Glutamatergic neuron (in vitro differentiated cells): ENCODE data around the gene UNC13C. TPM values are rescaled to one million over a fixed set of nuclear protein-coding genes. Genes with fewer than 3 reads are reported as not detected.

Experiments used
- DNase-seq: peaks from one replicate; pipeline ENCODE4 v3.0.0; 2022
- H3K27ac Mint-ChIP-seq: one replicate; pipeline ENCODE4 v1.8.0; 2020; ENCODE audit warnings: mild to moderate bottlenecking, mixed read lengths, inconsistent platforms; ENCODE audit not compliant: unreplicated experiment
- H3K27me3 Mint-ChIP-seq: one replicate; pipeline ENCODE4 v1.8.0; 2020; ENCODE audit warnings: mild to moderate bottlenecking, moderate library complexity, mixed read lengths, inconsistent platforms; ENCODE audit not compliant: unreplicated experiment
- H3K36me3 Mint-ChIP-seq: one replicate; pipeline ENCODE4 v1.8.0; 2020; ENCODE audit warnings: mild to moderate bottlenecking, mixed read lengths, inconsistent platforms; ENCODE audit not compliant: unreplicated experiment
- H3K4me1 Mint-ChIP-seq: one replicate; pipeline ENCODE4 v1.8.0; 2020; ENCODE audit warnings: mild to moderate bottlenecking, low read depth, mixed read lengths, inconsistent platforms; ENCODE audit not compliant: unreplicated experiment
- H3K4me3 Mint-ChIP-seq: one replicate; pipeline ENCODE4 v1.8.0; 2020; ENCODE audit warnings: mild to moderate bottlenecking, mixed read lengths, inconsistent platforms; ENCODE audit not compliant: unreplicated experiment
- H3K9me3 Mint-ChIP-seq: one replicate; pipeline ENCODE4 v1.8.0; 2020; ENCODE audit warnings: mild to moderate bottlenecking, moderate library complexity, mixed read lengths, inconsistent platforms; ENCODE audit not compliant: unreplicated experiment
- total RNA-seq: library from RNA; stranded (reverse); fragmentation: NEBNext Ultra II Directional; extraction: Animal tissue kit (Norgen Biotek cat#: 25700); gene quantifications from one replicate; pipeline ENCODE4 v1.2.1, GENCODE V29; 2021; ENCODE audit not compliant: unreplicated experiment
- TF ChIP-seq, protein P1 (sequence below): fragments of 200-600 bp; sonication (generic); IDR thresholded peaks from one replicate; pipeline ENCODE4 v1.5.0; 2021; ENCODE audit not compliant: partially characterized antibody, unreplicated experiment

The UNC13C gene
- total RNA-seq, 1 donor from 2014 or later = 0.49 TPM

DNA sequence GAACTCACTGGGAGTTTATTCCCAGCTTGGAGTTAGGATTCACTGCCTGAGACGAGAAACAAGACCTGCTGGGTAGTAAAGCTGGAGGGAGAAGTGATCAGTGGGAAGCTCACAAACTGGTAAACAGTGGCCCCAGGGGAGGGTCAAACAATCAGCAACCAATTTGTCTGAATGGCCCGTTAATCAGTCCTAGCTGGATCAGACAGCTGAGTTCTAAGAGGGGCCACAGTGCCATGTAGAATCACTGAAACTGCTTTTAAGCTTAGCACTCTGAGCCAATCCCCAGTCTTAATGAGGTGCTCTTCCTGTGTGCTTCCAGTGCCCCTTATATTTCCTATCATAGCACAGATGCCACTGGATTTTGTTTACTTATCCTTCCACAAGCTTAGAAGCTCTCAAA is 626.8 kb downstream of the UNC13C start:
- Mint-ChIP-seq H3K27me3 (no peaks in the 10 kb centered on the region), H3K9me3 (no peaks in the 10 kb centered on the region), H3K36me3 (no peaks in the 10 kb centered on the region), H3K27ac (no peak overlapping the region), H3K4me3 (no peak overlapping the region), H3K4me1 (peaks cover 8% of the 10 kb centered on the region)
- TF ChIP-seq, protein P1, sequence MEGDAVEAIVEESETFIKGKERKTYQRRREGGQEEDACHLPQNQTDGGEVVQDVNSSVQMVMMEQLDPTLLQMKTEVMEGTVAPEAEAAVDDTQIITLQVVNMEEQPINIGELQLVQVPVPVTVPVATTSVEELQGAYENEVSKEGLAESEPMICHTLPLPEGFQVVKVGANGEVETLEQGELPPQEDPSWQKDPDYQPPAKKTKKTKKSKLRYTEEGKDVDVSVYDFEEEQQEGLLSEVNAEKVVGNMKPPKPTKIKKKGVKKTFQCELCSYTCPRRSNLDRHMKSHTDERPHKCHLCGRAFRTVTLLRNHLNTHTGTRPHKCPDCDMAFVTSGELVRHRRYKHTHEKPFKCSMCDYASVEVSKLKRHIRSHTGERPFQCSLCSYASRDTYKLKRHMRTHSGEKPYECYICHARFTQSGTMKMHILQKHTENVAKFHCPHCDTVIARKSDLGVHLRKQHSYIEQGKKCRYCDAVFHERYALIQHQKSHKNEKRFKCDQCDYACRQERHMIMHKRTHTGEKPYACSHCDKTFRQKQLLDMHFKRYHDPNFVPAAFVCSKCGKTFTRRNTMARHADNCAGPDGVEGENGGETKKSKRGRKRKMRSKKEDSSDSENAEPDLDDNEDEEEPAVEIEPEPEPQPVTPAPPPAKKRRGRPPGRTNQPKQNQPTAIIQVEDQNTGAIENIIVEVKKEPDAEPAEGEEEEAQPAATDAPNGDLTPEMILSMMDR = no peak
- no peak for DNase-seq

DNA sequence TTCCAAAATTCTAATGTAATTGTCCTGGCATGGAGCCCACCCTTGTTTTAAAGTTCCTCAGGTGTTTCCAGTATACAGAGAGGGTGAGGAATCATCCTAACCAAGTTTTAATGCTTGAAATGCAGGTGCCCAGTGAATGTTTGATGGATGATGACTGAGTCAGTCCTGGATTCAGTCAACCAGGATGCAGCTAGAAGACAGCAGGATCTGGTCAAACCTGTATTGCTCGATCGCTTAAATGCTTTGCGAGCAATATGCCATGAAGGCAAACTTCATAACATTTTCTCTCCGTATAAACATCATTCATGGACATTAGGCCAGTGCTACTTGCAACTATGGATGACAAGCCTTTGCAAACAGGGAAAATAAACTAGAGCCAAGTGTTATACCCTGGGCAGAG is 627.3 kb downstream of the UNC13C start:
- peaks cover 8% of the 10 kb centered on the region for H3K4me1 Mint-ChIP-seq
- no peaks in the 10 kb centered on the region for H3K27me3 Mint-ChIP-seq
- no peak overlapping the region for H3K4me3 Mint-ChIP-seq
- no peaks in the 10 kb centered on the region for H3K9me3 Mint-ChIP-seq
- DNase-seq = no peak
- no peaks in the 10 kb centered on the region for H3K36me3 Mint-ChIP-seq
- TF ChIP-seq, protein P1 = no peak
- no peak overlapping the region for H3K27ac Mint-ChIP-seq

DNA sequence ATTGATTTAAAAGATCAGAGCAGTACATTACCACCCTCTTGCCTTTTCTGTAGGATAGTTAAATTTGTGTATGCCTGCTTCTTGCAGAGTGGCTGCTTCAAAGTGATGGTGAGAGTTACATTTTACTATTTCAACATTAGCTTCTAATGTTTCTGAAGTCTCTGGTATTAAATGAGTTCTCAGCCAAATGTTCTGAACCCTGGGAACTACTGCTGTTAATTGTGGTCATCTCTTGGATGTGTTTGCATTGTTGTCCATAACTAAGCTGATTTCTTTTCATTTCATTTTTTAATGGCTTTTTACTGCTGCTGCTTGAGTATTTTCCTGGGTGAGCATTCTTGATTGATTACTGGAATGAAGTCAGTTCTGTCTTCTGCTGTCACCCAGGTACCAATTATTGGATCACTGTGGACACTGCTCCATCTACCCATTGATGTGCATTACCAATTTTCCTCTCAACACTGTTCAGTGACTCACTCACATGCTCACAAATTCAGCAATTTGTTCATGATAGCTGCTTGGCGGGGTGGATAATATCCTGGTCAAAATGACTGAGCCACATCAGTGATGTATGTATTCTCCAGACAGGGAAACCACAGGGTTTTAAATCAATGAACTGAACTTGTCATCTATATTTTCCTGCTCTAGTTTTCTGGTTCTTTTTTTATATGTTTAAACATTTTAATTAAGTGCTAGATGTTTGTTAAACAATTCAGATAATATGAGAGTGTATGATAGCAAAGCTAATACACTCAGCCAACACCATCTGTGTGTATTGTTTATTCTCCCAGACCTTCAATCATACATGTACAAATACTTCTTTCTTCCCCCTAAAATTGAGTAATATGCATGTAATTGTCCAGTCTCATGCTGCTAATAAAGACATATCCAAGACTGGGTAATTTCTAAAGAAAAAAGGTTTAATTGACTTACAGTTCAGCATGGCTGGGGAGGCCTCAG is 630.9 kb downstream of the UNC13C start:
- H3K9me3 Mint-ChIP-seq = no peaks in the 10 kb centered on the region
- H3K36me3 Mint-ChIP-seq = no peaks in the 10 kb centered on the region
- DNase-seq = no peak
- TF ChIP-seq, protein P1 = no peak
- no peak overlapping the region for H3K27ac Mint-ChIP-seq
- H3K27me3 Mint-ChIP-seq = no peaks in the 10 kb centered on the region
- H3K4me3 Mint-ChIP-seq = no peak overlapping the region
- peaks cover 8% of the 10 kb centered on the region for H3K4me1 Mint-ChIP-seq

DNA sequence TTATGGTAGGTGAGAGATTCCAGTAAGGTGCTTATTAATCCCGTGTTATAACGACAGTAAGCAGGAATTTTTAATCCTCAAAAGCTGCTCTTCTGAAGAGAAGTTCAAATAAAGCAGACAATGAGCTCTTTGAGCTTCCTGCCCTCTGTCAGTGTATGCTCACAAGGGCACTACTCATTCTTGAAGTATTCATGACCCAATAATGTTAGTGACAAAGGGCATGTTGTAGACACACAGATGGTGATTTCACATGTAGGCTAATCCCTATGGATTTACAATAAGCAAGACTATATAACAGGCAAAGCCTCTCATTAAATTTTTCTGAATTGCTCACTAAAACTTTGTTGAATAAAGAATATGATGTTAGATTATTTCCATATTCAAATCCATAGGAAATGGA is 639.9 kb downstream of the UNC13C start:
- Mint-ChIP-seq H3K27ac (no peak overlapping the region), H3K4me3 (no peak overlapping the region), H3K36me3 (no peaks in the 10 kb centered on the region), H3K9me3 (no peaks in the 10 kb centered on the region), H3K4me1 (no peaks in the 10 kb centered on the region), H3K27me3 (no peaks in the 10 kb centered on the region)
- TF ChIP-seq, protein P1 = no peak
- DNase-seq = no peak

DNA sequence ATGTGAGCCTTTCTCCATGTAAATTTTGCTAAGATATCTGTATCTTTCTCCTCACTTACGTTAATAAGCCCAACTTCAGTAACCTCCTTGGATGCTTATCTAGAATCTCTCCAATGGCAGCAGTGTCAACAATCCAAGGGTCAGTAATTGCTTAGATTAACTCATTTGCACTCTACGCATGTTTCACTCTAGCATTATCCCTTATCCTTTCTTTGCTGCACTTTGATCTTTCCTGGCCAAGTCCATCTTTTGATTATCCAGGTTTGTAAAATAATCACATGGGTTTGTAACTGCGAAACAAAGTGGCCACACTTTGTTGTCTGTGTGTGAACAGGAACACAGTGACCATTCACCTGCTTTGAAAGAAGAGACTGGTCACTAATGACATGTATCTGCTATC is 640.9 kb downstream of the UNC13C start:
- TF ChIP-seq, protein P1 = no peak
- Mint-ChIP-seq H3K27me3 (no peaks in the 10 kb centered on the region), H3K4me1 (no peaks in the 10 kb centered on the region), H3K9me3 (no peaks in the 10 kb centered on the region), H3K36me3 (no peaks in the 10 kb centered on the region), H3K27ac (no peak overlapping the region), H3K4me3 (no peak overlapping the region)
- DNase-seq = no peak
